Lower leg skin (tissue), 4 donors: ENCODE data around the gene DLST. TPM values are rescaled to one million over a fixed set of nuclear protein-coding genes. Genes with fewer than 3 reads are reported as not detected.

ENCODE experiments used
- DNase-seq, 2 donors: peaks; one replicate each; pipeline ENCODE4 v3.0.0-alpha.2; 2019; ENCODE audit warnings: low spot score in 2 of 2
- H3K4me3 ChIP-seq: fragments of 200-600 bp; sonication (generic); 2 replicates; pipeline ENCODE4 v1.5.1; 2017; ENCODE audit warnings: mild to moderate bottlenecking, low read depth; ENCODE audit not compliant: poor library complexity, severe bottlenecking
- POLR2A ChIP-seq, 2 donors: fragments of 450-650 bp; IDR thresholded peaks; one replicate each; pipeline ENCODE4 v1.6.1; 2016 to 2017; ENCODE audit warnings: antibody characterized with exemption in 2 of 2, mild to moderate bottlenecking in 1 of 2, moderate library complexity in 1 of 2
- WGBS, 2 donors: methylation state at CpG; one replicate each; pipeline ENCODE4 v1.1.5; 2018; 5-methylcytosine and 5-hydroxymethylcytosine counted together
- intact Hi-C: fragments of 100-400 bp; cut with DNase I; formaldehyde crosslinking; loops from one replicate; pipeline ENCODE4 v1.15.0; 2023; ENCODE audit warnings: low total_unique reads
- total RNA-seq, 4 donors: library from RNA; depleted of rRNA; stranded (reverse); fragments of >200 nt; gene quantifications; one replicate each; pipeline ENCODE4 v1.1.0, GENCODE V29; 2016
- TF ChIP-seq, protein P1 (sequence below), 3 donors: fragments of 450-650 bp; IDR thresholded peaks; one replicate each; pipeline ENCODE4 v1.5.1; 2016; ENCODE audit warnings: antibody characterized with exemption in 3 of 3, mild to moderate bottlenecking in 3 of 3, moderate library complexity in 2 of 3

The DLST gene
- total RNA-seq, 4 donors from 2014 or later, result 65.0 to 126 (median 73.8) TPM

DNA sequence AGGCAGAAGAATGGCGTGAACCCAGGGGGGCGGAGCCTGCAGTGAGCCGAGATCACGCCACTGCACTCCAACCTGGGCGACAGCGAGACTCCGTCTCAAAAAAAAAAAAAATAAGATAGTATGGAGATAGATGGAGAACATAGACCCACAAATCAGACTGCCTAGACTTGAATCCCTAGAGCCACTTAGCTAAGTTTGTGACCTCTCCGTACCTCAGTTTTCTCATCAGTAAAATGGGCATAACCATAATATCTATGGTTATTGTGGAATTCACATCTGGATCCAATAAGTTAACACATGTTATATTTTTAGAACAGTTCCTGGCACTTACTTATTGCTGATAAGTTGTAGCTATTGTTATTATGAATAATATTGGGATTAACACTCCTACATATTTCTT is 13.0 kb upstream of the DLST start:
- no peak for DNase-seq
- 92 to 95% methylated on average over 8 of the region's 8 CpGs for WGBS, 2 donors
- no peak overlapping the region for H3K4me3 ChIP-seq
- intact Hi-C loops, result no loop called here
- no peak for TF ChIP-seq POLR2A (IDR thresholded peaks at IDR 0.05)
- TF ChIP-seq, protein P1, sequence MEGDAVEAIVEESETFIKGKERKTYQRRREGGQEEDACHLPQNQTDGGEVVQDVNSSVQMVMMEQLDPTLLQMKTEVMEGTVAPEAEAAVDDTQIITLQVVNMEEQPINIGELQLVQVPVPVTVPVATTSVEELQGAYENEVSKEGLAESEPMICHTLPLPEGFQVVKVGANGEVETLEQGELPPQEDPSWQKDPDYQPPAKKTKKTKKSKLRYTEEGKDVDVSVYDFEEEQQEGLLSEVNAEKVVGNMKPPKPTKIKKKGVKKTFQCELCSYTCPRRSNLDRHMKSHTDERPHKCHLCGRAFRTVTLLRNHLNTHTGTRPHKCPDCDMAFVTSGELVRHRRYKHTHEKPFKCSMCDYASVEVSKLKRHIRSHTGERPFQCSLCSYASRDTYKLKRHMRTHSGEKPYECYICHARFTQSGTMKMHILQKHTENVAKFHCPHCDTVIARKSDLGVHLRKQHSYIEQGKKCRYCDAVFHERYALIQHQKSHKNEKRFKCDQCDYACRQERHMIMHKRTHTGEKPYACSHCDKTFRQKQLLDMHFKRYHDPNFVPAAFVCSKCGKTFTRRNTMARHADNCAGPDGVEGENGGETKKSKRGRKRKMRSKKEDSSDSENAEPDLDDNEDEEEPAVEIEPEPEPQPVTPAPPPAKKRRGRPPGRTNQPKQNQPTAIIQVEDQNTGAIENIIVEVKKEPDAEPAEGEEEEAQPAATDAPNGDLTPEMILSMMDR (IDR thresholded peaks at IDR 0.05), result no peak

DNA sequence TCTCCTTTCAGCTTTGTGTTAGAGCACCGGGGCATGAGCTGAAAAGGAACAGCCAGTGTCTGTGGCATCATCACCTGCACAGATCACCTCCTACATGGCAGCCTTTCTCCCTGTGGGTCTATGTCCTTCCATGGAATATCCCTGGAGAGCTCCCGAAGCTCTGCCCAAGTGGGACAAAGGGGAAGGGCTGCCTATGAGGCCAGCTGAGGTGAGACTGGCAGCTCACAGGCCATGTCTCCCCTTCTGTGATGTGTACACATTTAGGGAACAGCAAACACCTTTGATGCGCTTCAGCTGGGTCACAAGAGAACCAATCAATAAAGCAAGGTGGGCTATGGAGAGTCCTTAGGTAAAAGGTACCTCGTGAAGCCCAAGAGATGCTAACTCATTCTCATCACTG is 9.9 kb upstream of the DLST start:
- WGBS, 2 donors, result 87 to 95% methylated on average over 4 of the region's 4 CpGs
- TF ChIP-seq POLR2A (IDR thresholded peaks at IDR 0.05), result no peak
- TF ChIP-seq, protein P1 (IDR thresholded peaks at IDR 0.05), result no peak

DNA sequence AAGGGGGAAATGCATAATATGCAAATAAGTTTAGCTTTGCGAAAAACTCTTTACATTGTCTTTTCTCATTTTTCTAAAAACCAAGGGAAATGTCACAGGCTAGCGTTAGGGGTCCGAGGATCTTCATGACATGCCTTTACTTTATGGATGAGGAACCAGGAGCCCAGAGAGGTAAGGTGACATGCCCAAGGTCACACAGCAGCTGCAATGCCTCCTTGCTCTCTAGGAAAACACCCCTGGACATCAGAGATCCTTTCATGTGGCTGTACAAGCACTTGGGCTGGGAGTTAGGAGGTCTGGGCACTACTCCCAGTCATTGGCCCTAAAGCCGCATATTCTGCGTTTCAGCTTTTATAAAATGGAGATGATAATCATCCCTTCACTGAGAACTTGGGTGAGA is 6.5 kb upstream of the DLST start:
- intact Hi-C loops, result no loop called here
- DNase-seq, result no peak
- TF ChIP-seq POLR2A (IDR thresholded peaks at IDR 0.05), result no peak
- TF ChIP-seq, protein P1 (IDR thresholded peaks at IDR 0.05), result no peak
- H3K4me3 ChIP-seq, result no peak overlapping the region
- WGBS, 2 donors, result 94 to 95% methylated on average over 5 of the region's 5 CpGs

More for the DNA sequence above, 9.9 kb upstream of the DLST start:
- H3K4me3 ChIP-seq, result no peak overlapping the region
- DNase-seq, result no peak
- intact Hi-C loops, result no loop called here

DNA sequence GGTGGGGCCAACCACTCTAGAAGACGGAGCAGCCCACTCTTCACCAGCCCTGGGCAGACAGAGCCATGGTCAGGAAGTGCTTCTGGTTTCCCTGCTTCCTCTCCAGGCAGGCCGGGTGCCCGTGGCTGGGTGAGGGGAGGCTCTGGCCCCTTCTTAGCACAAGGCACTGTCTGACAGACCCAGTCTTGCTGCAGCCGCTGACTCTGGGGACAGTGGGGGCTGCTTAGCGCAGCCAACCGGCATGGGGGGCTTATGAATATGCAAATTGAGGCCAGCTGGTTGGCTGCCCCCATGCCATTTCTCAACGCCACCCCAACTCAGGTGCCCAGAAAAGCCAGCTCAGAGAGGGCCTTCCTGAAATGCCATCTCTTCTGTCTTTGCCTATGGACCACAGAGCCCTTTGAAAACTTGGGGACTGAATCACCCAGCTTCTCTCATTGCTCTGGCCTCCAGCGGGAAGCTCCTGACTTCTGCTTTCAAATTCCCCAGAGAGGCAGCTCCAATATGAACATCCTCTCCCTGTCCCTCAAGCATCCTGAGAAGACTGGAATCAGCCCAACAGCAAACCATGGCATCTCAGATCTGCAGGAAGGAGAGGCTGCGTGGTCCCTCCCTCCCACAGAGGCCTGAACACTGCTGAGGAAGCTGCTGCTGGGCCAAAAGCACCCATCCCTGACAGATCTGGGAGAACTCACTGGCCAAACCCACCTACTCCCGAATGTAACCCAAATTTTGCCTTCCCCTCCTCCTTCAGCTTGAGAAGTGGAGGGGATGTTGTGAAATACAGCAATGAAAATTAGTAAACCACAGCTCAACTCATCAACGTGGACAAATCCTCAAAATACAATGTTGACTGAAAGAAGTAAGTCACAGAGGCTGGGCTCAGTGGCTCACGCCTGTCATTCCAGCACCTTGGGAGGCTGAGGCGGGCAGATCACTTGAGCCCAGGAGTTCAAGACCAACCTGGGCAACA is 5.5 kb upstream of the DLST start, which contains the start of gene PROX2:
PROX2 (minus strand) TSS at position 205 of the 973 bp plus-strand sequence. CDS start 12,311 bp downstream, outside the sequence.
- H3K4me3 ChIP-seq, result no peak within 1 kb of the TSS
- intact Hi-C loops, result no loop called here
- DNase-seq, result no peak
- 65 to 71% methylated on average over 13 of the region's 13 CpGs for WGBS, 2 donors
- TF ChIP-seq POLR2A (IDR thresholded peaks at IDR 0.05), result no peak
- TF ChIP-seq, protein P1 (IDR thresholded peaks at IDR 0.05), result no peak

DNA sequence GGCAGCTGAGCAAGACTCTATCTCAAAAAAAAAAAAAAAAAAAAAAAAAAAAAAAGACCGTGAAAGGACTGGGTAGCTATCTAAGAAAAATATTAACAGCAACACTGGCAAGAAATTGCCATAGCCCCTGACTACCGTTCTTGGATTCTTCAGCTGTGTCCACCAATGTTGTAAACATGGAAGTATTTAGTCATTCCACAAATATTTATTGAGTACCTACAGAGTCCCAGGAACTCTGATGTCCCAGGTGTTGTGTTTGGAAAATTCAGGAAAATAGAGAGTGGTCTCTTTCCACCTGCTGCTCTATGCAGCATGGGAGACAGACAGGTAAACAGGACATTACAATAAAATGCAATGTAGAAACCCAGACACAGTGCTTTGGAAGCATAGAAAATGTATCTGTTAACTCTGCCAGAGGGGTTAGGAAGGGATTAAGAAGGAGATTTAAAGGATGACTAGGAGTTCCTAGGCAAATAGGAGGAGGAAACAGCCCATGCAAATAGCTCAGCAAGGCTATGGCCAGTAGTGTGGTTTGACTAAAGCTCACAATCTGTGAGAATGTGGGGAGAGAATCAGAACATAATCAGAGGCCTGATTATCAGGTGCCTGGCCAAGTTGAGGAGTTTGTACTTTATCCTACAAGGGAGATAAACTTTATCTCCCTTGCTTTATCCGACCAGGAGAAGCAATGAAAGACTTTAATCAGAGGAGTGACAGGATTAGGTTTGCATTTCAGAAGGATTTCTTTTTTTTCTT is 2.1 kb upstream of the DLST start:
- intact Hi-C loops, result no loop called here
- 82 to 91% methylated on average over 3 of the region's 3 CpGs for WGBS, 2 donors
- H3K4me3 ChIP-seq, result no peak overlapping the region
- no peak for DNase-seq
- TF ChIP-seq, protein P1 (IDR thresholded peaks at IDR 0.05), result no peak
- no peak for TF ChIP-seq POLR2A (IDR thresholded peaks at IDR 0.05)
